Measurements from ENCODE around the gene MORN3. TPM values are rescaled to one million over a fixed set of nuclear protein-coding genes. Genes with fewer than 3 reads are reported as not detected.

MORN3 gene
- total and polyA plus RNA-seq, 2 of the 4 experiments (the other 2 are of a cell fraction): 0.18 to 0.22 TPM

GRCh38 chr12:121641343-121641630, 28.2 kb downstream of the MORN3 start:
- no peak overlapping the region for H3K4ac ChIP-seq (ENCODE audit: low read depth, low read length)
- no TSS peak for BruUV-seq (replicated peaks)
- H2BK120ac ChIP-seq (ENCODE audit: low read depth, low read length): no peak overlapping the region
- in situ Hi-C loops (cut with MboI; ENCODE audit: low sequenced_read_pairs): no loop called here
- H2BK5ac ChIP-seq (ENCODE audit: low read depth, low read length, poor library complexity, severe bottlenecking): no peak overlapping the region
- H3K9ac ChIP-seq (ENCODE audit: low read depth, low read length): no peak overlapping the region
- no peak overlapping the region for H2AK5ac ChIP-seq (ENCODE audit: low read depth, low read length)
- H3K27ac ChIP-seq (ENCODE audit: insufficient read depth, low read length): no peak overlapping the region
- H3K56ac ChIP-seq (ENCODE audit: extremely low read depth, insufficient read depth, low read length): no peak overlapping the region
- H4K5ac ChIP-seq (ENCODE audit: low read depth, low read length): no peak overlapping the region
- ATAC-seq (ENCODE audit: low read depth) (no peak), DNase-seq (no peak)
- no peak overlapping the region for H3K23ac ChIP-seq (ENCODE audit: low read depth, low read length)
- no peak for TF ChIP-seq POLR2A (IDR thresholded peaks at IDR 0.05; ENCODE audit: low read depth, low read length)
- TF ChIP-seq MAZ (IDR thresholded peaks at IDR 0.05; ENCODE audit: borderline replicate concordance, low read depth, low read length): no peak
- no peak for TF ChIP-seq CHD1 (IDR thresholded peaks at IDR 0.05; ENCODE audit: low read depth, low read length)
- TF ChIP-seq, protein P1, sequence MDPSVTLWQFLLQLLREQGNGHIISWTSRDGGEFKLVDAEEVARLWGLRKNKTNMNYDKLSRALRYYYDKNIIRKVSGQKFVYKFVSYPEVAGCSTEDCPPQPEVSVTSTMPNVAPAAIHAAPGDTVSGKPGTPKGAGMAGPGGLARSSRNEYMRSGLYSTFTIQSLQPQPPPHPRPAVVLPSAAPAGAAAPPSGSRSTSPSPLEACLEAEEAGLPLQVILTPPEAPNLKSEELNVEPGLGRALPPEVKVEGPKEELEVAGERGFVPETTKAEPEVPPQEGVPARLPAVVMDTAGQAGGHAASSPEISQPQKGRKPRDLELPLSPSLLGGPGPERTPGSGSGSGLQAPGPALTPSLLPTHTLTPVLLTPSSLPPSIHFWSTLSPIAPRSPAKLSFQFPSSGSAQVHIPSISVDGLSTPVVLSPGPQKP (IDR thresholded peaks at IDR 0.05; ENCODE audit: borderline replicate concordance, low read depth, low read length): no peak
- H2BK20ac ChIP-seq (ENCODE audit: low read depth, low read length): no peak overlapping the region
- H4K8ac ChIP-seq (ENCODE audit: low read depth in 2 of 2, low read length in 2 of 2): no peak overlapping the region
- H3K14ac ChIP-seq (replicated peaks; ENCODE audit: low read depth, low read length): no peak overlapping the region
- H3K4me2 ChIP-seq (ENCODE audit: low read depth, low read length): no peak overlapping the region
- peaks cover 12% of the 10 kb centered on the region for H3K9me1 ChIP-seq (ENCODE audit: insufficient read depth, low read length)
- H2AK9ac ChIP-seq (replicated peaks; ENCODE audit: low read depth, low read length, poor library complexity): no peak overlapping the region
- POLR2A ChIA-PET (ENCODE audit: unreplicated experiment): no interaction called here
- peaks cover 8% of the 10 kb centered on the region; the same call in 1 of the 2 replicates for H3K36me3 ChIP-seq (ENCODE audit: control insufficient read depth, insufficient read depth, low read length)
- H2AFZ ChIP-seq (replicated peaks; ENCODE audit: low read length, poor library complexity): peak overlapping the region; percentile 32
- no peaks in the 10 kb centered on the region for H3K27me3 ChIP-seq (ENCODE audit: control insufficient read depth, insufficient read depth, low read length)
- H3K4me1 ChIP-seq (ENCODE audit: control insufficient read depth, insufficient read depth, low read length): peaks cover 6% of the 10 kb centered on the region; the same call in 1 of the 2 replicates
- H3K18ac ChIP-seq (ENCODE audit: low read depth, low read length): no peak overlapping the region
- CTCF ChIA-PET: no interaction called here
- no peak overlapping the region for H3K4me3 ChIP-seq (ENCODE audit: insufficient read depth, low read depth, low read length)
- 94% methylated on average over 13 of the region's 18 CpGs; no CpG with 5 or more reads in 1 of the 2 experiments for WGBS, 2 experiments (ENCODE audit: extremely low coverage in 2 of 2, insufficient read length in 1 of 2)
- no peaks in the 10 kb centered on the region; the same call in 1 of the 2 replicates for H4K20me1 ChIP-seq (ENCODE audit: insufficient read depth, low read length)
- no peak overlapping the region for H2BK15ac ChIP-seq (ENCODE audit: low read depth, low read length)
- intact Hi-C loops (cut with micrococcal nuclease): no loop called here
- H3K9me3 ChIP-seq (ENCODE audit: control insufficient read depth, insufficient read depth, low read length): no peaks in the 10 kb centered on the region
- dilution Hi-C loops (cut with HindIII; ENCODE audit: low sequenced_read_pairs, unreplicated experiment): no loop called here
- H4K91ac ChIP-seq (ENCODE audit: insufficient read depth, low read depth, low read length): no peak overlapping the region
- H3K79me1 ChIP-seq (ENCODE audit: low read depth in 1 of 2, low read length in 2 of 2): peaks cover 3 to 44% of the 10 kb centered on the region in 2 experiments; a peak in 3 of 4 replicates

Measured in IMR-90 (cell line).